Astrocyte of the hippocampus (primary cell): ENCODE data around the gene ERI2.
"Not testable (repeated sequence)": the region's sequence is repeated elsewhere in the genome, so short reads cannot be mapped to it uniquely, and the experiment has no call there.

ENCODE experiments used
- DNase-seq: peaks from one replicate; pipeline ENCODE4 v3.0.0; 2011; ENCODE audit warnings: low read depth, low spot score

Gene ERI2

DNA sequence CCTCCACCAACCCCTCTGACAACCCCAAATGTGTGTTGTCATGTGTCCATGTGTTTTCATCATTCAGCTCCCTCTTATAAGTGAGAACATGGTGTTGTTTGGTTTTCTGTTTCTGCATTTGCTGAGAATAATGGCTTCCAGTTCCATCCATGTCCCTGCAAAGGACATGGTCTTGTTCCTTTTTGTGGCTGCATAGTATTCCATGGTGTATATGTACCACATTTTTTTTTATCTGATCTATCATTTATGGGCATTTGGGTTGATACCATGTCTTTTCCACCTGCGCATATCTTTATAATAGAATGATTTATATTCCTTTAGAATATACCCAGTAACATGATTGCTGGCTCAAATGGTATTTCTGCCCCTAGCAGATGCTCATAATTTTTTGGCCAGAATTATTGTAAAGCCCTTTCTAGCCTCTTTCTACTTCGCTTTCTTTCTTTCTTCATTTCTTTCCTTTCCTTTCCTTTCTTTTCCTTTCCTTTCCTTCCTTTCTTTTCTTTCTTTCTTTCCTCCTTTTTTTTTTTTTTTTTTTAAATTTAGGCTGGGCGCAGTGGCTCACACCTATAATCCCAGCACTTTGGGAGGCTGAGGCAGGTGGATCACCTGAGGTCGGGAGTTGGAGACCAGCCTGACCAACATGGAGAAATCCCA, 12.8 kb upstream of the ERI2 start:
- DNase-seq = no peak

DNA sequence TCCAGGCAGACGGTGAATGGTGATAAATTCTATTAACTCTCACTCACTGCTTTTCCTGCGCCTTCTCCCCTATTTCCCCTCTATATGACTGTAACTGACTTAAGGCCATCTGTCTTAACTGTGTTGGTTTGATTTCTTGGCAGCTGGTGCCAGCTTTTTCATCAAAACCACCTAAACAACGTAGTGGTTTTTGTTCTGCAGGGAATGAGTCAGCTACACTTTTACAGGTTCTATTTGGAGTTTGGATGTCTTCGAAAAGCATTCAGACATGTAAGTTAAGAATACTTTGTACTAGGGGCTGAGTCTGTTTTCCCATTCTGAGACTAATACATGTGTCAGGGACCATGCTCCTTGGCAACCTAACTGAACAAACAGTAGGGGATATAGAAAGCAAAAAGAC, 8.5 kb upstream of the ERI2 start:
- DNase-seq = peak; percentile 82

DNA sequence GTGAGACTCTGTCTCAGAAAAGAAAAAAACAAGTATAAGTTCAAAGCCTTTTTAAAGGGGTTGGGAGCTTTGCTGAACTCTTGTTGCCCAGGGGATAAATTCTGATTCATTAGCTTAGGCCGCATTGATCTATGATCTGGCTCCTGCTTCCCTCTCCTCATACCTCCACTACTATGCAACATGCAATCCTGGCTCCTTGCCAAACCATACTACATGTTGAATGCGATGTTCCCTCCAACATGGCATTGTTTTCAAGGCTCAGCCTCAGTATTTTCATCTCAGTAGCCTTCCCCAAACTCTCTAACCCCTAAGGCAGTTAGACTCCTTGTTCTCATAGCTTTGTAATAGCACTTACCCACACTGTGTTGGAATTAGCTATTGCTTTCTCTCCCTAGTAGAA, 6.2 kb upstream of the ERI2 start:
- DNase-seq = no peak

DNA sequence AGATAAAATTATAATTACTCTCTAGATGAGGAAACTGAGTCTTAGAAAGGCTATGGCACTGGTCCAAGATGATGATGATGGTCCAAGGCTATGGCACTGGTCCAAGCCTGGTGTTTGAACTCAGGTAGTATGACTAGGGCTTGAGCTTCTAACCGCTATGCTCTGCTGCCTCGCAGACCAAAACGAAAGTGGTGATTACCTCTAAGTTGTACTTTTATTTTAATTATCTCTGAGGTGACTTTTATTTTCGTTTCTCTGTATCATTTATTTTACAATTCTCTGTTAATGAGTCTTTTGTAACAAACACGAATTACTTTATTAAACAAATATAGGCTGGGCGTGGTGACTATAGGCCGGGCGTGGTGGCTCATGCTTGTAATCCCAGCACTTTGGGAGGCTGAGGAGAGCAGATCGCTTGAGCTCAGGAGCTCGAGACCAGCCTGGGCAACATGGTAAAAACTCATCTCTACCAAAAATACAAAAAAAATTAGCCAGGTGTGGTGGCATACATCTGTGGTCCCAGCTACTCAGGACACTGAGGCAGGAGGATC, 5.7 kb upstream of the ERI2 start:
- DNase-seq = no peak

DNA sequence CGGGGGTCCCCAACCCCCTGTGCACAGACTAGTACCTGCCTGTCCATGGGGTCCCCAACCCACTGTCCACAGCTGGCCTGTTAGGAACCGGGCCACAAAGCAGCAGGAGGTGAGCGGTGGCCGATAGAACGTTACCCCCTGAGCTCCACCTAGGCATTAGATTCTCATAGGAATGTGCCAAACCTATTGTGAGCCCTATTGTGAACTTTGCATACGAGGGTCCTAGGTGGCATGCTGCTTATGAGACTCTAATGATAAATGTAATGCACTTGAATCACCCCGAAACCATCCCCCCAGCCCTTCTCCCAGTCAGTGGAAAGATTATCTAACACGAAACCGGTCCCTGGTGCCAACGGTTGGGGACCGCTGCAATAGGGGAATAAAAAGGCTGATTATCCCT, 1.6 kb upstream of the ERI2 start:
- no peak for DNase-seq

DNA sequence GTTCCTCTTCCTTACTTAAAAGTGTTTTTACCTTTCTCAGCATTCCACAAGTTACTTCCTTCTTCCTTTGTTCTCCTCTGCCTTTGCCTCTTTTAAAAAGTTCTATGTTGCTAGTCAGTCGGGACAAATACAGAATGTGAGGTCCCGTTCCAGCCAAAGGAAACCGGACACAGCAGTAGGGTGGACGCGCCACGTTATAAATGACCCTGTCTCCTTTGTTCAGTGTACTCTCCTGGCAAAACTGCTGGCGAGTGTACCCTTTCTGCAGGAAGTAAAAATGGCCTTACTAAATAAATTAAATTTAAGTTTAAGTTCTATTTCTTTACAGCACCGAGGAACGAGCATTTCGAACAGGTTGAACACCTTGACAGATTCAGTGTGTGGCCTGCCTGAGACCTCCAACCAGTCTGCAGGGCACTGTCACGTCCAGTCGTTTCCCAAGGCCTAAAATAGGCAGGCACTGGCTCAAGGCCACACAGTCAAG, 546 bp downstream of the ERI2 start:
- DNase-seq = not testable (repeated sequence)

DNA sequence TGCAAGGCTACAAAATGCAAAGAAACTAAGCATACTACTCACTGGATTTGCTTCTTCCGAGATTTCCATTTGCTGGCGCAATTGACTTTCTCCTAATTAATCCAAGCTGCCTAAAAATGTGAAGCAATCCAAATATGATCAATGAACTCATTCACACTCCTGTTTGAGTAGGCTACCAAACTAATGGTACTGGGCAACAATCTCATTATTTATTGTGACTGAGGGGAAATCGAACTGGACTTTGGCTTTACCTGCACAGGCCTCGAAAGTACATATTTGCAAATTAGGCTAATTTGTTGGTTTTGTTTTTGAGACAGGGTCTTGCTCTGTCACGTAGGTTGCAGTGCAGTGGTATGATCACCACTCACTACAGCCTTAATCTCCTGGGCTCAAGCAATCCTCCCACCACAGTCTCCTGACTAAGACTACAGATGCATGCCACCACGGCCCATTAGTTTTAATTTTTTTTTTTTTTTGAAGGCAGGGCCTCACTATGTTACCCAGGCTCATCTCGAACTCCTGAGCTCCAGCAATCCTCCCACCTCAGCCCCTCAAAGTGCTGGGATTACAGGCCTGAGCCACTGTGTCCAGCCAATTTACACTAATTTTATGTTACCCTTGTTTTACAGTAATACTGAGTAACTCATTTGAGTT, 2.6 kb downstream of the ERI2 start:
- DNase-seq = no peak

DNA sequence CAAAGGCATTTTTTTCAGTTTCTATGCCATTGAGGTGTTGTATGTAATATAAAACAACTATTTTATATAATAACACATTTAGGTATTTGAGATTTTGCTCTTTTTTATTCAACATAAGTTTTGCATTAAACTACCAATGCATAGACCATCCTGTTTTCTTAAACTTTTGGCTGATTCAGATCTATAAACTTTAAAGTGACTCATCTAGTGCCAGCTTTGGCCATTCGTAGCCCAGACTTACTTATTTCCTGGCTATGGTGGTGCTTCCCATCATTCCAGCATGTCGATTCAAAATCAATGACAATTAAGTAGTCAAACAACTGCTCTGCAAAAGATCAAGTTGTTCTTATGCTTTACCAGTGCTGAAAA, 3.1 kb downstream of the ERI2 start:
- no peak for DNase-seq

DNA sequence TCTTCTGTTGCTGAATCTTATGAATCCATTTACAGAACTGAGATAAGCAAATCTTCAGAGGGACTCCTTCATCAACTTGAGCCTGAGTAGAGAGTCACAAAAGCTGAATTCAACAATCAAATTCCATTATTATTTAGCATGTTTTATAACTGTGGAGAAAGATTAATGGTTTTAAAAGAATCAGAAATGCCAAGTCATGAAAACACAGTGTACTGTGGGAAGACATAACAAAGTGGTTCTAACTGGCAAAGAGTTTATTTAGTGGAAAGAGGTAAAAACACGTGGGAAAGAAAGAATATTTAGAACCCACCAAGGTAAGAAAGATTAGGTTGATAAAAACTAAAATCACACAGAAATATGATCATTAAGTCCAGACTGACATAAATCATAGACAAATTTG, 5.0 kb downstream of the ERI2 start:
- DNase-seq = no peak

DNA sequence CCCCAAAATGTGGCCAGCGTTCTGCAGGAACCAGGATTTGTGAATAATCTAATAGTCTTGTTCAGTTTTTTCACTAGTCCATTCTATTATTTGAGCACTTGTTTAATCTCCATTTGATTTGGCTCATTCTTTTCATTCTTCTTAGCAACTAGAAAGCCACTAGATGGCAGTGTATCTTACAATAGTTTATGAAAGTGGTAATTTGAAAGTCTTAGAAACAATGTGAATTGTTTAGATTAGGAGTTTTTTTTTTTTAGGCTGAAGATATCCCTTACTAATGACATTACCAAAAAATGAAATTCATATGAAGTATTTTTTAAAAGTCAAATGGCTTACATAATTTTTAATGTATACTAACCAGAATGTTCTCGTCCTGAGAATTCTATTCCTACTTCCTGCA, 6.7 kb downstream of the ERI2 start:
- DNase-seq = peak; percentile 28

DNA sequence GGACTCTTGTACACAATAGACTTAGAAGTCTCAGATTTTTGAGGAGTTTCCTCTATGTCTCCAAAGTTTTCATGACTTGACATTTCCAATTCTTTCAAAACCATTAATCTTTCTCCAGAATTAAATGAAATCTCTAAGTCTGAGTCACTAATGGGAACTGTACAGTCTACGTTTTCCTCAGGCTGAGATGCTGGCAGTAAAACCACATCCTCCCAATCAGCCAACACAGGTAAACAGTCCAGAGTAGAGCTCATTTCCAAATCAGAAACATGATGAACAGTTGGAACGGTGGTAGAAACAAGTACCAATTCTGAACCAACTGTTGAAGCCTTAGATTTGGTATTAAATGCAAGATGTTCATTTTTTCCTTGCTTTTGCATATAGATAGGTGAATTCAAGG, 7.9 kb downstream of the ERI2 start:
- peak; percentile 25 for DNase-seq

DNA sequence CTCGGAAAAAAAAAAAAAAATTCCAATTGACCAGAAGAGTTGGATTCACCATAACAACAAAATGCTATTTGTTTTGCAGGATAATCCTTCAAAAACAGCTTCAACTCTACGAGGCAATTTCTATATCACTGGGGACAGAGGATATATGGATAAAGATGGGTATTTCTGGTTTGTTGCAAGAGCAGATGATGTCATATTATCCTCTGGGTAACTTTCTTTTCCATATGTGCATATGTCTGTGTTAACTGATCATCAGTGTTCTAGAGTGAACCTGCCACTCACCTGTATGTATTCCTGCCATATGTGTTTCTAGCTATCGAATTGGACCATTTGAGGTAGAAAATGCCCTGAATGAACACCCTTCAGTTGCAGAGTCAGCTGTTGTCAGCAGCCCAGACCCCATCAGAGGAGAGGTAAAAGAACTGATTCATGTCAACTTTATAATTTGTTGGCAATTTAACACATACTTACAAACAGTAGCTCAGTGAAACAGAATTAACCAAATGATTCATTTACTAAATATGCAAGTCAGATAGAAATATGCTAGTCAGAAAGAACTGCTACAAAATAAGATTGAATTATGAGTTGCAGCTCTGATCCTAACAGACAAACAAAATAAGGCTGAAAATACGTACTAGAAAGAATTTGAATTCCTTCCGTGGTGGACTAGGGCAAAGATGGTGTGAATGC, 14.2 kb downstream of the ERI2 start:
- peak; percentile 37 for DNase-seq

DNA sequence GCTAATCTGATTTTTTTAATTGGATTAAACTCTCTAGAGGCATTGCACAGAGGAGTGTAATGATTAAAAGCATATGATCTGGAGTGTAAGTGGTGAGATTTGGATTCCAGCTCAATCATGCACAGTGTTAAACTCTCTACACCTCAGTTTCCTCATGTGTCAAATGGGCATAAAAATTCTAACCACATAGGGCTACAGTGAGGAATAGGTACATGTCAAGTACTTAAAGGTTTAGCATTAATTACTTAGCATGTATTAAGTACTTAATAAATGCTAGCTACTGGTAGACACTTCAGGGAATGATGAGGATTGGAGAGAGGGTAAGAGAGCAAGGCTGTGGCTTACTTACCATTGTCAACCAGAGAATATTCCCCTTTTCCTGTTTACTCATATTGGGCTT, 17.1 kb downstream of the ERI2 start:
- DNase-seq = no peak

DNA sequence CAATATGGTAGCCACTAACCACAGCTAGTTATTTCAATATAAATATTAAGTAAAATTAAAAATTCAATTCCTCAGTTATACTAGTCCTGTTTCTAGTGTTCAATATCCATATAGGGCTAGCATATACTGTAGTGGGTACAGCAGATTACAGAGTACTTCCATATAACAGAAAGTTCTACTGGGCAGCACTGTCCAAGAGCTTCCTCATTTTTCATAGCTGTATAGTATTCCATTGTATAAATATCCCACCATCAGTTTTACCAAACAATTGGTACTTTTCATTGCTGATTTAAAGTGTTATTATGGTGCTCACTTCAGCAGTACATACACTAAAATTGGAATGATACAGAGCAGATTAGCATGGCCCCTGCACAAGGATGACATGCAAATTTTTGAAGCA, 22.1 kb downstream of the ERI2 start:
- DNase-seq = no peak

DNA sequence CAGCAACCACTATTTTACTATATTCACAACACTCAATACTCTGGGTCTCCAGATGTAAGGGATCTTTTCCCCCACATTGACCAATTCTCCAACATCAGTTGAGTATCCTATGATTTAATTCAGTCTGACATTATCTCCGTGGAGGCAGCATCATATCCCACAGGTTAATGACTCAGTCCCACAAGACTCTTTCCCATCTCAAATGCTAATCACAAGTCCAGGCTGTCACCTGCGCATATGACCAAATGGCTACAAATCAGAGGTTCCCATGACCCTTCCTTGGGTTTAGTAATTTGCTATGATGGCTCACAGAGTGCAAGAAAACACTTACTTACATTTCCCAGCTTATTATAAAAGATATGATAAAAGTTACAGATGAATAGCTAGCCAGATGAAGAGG, 23.8 kb downstream of the ERI2 start:
- no peak for DNase-seq

DNA sequence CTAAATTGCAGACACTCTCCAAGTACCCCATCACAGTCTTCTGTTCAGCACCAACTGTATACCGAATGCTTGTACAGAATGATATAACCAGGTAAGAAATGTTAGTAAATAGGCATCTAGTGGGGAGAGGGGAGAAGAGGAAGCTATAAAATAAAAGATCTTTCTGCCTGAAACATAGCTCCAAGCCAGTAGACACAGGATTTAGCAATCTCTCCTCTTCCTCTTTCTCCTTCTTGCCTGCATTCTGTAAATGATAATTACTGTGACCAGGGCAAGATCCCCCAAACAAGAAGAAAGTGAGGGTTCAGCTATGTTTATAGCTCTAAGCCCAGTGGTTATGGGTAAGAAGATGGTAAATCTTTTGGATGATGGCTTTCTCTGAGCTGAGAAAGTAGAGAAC, 24.6 kb downstream of the ERI2 start:
- no peak for DNase-seq

DNA sequence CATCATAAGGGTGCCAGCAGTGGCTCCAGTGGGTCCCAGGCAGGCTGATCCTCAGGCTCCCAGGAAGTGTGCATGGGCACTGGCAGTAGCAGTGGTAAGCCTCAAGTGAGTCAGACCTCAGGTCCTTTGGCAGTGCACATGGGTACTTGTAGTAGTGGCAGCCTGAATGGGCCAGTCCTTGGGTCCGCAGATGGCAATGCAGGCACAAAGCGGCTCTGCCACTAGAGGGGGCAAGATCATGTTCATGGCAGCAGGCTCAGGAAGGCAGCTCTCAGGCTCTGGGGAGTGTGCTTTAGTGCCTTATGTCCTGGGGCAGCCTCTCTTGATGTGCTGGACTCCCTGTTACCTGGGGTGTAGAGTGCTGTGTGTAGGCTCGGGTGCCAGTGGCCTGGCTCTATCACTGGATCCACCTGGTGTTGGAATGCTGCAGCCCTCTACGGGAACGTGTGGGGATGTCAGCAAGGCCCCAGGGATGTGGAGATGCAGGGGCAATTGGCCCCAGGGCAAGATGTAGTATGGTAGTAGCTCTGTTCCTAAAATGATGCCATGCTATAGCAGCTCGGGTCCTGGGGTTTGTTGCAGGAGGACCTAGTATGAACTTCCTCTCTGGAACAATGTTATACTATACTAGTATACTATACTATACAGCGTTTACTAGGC, 31.4 kb downstream of the ERI2 start:
- DNase-seq = peak; percentile 71

DNA sequence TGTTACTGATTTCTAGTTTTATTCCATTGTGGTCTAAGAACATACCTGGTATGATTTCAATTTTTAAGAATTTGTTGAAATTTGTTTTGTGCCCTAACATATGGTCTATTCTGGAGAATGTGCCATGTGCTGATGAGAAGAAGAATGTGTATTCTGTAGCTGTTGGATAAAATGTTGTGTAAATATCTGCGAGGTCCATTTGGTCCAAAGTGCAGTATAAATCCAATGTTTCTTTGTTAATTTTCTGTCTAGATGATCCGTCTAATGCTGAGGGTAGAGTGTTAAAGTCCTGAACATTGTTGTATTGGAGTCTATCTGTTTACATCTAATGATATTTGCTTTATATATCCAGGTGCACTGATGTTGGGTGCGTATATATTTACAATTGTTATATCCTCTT, 32.6 kb downstream of the ERI2 start:
- DNase-seq = no peak

DNA sequence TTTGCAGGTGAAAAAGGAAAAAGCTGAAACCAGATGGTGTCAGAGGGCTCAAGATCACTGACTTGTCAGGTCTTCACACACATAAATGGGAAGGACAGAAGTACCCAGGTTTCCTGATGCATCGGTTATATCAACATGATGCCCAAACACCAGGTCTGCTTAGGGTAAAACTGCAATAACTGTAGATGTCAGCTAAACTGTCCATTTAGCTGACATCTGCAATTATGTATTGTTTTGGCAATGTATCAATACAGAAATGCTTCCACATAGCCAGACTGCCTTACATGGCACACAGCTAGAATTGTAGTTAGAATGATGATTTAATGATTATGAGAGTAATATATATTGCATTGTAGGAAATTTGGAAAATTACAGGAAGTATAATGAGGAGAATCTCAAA, 37.5 kb downstream of the ERI2 start:
- no peak for DNase-seq

DNA sequence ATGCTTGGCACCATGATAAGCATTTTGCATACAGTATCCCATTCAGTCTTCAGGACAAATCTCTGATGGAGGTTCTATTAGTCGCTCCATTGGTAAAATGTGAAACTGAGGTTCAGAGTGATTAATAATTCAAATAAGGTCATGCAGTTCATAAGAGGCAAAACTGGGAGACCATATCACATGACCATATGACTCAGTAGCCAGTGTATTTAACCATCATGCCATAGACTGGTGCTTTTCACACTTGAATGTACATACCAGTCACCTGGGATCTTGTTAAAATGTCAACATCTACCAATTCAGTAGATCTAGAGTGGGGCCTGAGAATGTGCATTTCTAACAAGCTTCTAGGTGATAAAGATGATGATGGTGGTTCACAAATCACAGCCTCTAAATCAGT, 38.2 kb downstream of the ERI2 start:
- DNase-seq = no peak

DNA sequence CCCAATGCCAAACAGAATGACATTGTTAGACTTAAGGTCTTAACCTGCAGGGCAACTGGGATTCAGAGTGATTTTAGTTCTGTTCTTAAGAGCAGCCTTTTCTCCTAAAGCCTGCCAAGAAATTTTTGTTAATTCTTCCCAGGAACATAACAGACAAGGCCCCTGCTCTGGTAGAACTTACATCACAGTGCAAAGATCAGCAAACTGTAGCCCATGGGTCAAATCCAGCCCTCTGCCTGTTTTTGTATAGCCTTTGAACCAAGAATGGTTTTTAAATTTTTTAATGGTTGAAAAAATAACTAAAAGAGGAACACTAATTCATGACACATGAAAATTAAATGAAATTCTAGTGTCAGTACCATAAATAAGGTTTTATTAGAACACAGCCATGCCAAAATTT, 38.7 kb downstream of the ERI2 start:
- DNase-seq = no peak

DNA sequence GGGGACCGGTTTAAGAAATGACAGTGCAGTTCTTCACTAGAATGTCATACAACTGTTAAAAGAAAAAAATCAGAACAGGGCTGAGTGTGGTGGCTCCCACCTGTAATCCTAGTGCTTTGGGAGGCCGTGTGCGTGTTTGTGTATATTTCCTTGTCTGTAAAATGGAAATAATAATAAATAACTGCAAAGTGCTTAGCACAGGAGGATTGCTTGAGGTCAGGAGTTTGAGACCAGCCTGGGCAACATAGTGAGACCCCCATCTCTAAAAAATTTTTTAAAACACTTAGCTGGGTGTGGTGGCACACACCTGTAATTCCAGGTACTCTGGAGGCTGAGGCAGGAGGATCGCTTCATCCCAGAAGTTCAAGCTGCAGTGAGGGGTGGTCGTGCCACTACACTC, 40.0 kb downstream of the ERI2 start:
- DNase-seq = no peak
